A172 (cell line): Measurements from ENCODE around the gene ANKHD1. TPM values are rescaled to one million over a fixed set of nuclear protein-coding genes. Genes with fewer than 3 reads are reported as not detected.

Experiments used
- DNase-seq: peaks from one replicate; pipeline ENCODE4 v3.0.0-alpha.2; 2015; ENCODE audit warnings: low spot score
- total RNA-seq: library from RNA; depleted of rRNA; stranded (reverse); fragments of >200 nt; shearing (Covaris generic); gene quantifications from 2 replicates; pipeline ENCODE4 v1.2.3, GENCODE V29; 2014

Gene ANKHD1
- total RNA-seq, 1 experiment from 2014 or later: 49.3 TPM

DNA sequence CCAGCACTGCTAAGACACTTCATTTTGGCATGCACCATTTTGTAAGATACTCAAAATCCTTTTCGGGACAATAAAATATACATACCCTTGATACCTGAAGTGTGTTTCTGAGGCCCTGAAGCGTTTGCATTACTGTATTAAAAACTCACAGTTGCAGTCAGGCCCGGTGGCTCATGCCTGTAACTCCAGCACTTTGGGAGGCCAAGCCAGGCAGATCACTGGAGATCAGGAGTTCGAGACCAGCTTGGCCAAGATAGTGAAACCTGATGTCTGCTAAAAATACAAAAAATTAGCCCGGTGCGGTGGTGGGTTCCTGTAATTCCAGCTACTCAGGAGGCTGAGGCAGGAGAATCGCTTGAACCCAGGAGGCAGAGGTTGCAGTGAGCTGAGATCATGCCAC is 143.4 kb downstream of the ANKHD1 start:
- DNase-seq: no peak

DNA sequence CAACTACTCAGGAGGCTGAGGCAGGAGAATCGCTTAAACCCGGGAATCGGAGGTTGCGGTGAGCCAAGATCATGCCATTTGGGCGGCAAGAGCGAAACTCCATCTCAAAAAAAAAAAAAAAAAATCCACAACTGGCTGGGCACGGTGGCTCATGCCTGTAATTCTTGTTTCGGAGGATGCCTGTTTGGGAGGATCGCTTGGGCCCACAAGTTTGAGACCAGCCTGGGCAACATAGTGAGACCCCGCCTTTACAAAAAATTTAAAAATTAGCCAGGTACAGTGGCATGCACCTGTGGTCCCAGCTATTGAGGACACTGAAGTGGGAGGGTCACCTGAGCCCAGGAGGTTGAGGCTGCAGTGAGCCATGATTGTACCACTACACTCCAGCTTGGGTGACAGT is 144.0 kb downstream of the ANKHD1 start:
- DNase-seq: no peak

- no peak for DNase-seq
These were observed 145.3 kb downstream of the ANKHD1 start for GRCh38 chr5:140546851-140547507.

DNA sequence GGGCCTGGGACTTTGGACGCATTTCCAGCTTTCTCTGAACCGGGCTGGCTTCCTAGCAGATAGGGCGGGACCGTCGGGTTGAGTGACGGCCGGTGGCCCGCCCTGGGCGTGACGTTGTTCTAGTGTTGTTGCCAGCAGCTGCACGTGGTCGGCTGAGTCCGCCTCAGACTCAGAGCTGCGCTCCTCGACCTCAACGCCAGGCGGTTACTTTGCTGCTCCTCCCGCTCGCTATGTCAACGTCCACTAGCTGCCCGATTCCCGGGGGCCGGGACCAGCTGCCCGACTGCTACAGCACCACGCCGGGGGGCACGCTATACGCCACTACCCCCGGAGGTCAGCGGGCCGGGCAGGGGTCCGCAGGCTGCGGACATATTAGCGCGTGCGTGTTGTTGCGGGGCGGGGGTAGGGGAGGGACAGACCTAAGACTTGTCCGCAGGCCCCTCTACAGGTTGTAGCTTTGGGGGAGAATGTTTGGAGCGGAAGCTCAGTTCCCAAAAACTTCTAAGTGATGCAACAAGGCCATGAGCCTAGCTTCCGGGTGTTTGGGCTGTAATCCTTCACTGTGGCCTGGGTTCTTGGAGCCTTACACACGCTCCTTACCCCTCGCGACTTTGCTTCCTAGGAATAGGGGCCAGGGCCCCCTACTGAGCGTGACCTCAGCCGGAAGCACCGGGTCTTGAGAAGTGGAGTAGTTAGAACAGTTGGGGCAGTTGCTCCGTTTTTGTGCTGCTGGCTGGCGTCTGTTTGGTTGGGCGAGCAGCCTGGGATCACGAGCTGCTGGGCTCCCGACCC is 146.1 kb downstream of the ANKHD1 start, which contains the start of gene EIF4EBP3:
TSS of gene EIF4EBP3 (plus strand) at position 155 of the 792 bp plus-strand sequence. CDS start at position 231, 76 bp downstream.
- peak; percentile 72 for DNase-seq

DNA sequence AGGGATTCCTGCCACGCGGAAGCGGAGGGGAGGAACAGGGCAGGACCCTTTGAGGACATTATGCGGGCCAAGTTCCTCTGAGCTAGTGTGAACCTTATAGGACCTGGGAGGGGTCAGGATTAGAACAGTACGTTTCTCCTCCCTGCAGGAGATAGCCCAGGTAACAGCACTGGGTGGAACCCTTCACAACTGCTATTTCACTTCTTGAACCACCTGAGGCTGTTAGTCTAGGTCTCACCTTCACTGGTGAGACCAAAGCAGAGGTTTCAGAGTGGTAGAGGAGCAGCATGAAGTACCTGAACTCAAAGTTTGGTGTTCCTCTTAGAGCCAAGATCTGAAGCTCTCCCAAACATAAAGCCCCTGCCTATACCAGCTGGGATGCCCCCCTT is 146.7 kb downstream of the ANKHD1 start:
- no peak for DNase-seq

DNA sequence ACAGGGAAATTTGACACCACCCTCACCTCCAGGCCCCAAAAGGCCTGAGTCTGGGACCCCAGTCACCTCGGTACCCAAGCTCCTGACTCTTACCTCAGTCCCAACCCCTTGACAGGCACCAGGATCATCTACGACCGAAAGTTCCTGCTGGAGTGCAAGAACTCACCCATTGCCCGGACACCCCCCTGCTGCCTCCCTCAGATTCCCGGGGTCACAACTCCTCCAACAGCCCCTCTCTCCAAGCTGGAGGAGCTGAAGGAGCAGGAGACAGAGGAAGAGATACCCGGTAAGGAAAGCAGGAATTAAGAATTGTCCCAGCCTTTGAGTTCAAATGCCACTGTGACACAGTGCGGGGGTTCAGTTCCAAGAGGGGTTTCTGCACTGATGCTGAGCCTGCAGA is 147.2 kb downstream of the ANKHD1 start:
- DNase-seq: no peak

DNA sequence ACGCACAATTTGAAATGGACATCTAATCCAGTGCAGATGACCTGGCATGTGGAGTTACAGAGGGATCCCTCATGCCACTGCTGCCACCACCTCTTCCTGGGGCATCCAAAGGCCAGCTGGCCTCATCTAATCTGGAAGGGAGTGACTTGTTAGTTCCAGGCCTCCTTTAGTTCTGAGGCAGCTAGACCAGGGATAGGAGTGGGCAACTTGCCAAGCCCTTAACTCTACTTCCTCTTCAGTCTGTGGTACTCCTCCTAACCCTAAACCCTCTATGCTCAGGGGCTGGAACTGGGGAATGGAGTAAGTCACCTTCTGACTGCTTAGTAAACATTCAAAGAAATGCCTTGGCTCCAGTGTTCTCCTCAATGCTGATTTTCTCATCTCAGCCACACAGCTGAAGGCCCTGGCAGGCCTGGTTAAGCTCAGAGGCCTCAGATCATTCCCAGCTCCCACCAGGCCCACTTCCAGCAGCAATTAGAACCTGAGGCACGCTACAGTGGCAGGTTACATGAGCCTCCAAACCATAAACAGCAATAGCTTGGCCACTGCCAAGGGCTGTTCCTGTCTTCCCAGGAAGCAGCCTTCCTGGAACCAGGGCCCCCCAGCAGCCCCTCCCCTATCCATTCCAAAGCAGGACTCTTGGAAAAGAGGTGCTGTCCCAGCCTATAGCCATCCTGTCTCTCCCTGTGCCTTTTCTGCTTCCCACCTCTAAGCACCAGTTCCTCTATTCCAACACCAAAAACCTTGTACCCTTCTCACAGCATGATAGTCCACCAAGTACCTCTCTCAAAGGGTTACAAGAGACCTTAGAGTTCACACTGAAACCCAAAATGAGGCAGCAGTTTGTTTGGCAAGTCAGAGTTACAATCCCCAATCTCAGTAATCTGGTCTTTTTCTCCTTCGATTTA is 147.9 kb downstream of the ANKHD1 start:
- DNase-seq: peak; percentile 21

GRCh38 chr5:140550147-140551079 is 148.8 kb downstream of the ANKHD1 start:
- no peak for DNase-seq

DNA sequence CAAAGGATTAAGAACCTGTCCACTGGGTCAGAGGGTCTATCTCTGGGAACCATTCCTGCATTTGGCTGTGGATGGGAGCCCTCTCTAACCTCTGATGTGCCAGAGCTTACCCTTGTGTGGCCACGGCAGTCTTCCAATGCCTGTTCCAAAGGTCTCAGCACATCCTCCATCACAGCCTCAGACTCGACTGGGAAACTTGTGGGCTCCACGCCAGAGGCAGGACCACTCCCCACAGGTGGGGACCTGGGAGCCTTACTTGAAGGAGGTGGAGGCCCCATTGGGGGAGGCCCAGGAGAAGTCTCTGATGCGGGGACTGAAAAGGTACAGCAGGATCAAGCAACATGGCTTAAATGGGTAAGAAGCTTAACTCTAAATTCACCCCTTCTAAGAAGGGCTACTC is 150.2 kb downstream of the ANKHD1 start:
- DNase-seq: no peak

DNA sequence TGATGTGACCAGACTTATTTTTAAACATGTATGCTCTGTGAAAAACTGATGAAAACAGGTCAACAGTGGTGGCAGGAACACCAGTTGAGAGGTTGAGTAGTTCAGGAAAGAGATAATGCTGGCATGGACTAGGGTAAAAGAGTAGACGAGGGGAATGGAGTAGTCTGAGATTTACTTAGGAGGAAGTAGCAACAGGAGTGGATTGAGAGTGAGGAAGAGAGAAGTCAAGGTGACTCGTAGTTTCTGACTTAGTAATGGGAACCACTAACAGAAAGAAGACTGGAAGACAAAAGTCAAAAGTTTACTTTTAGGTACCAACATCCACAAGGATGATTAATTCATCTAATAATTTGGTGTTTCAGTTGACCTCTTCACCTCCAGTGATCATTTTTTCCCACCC is 152.0 kb downstream of the ANKHD1 start:
- no peak for DNase-seq

GRCh38 chr5:140554454-140554853 is 152.8 kb downstream of the ANKHD1 start:
- no peak for DNase-seq

- DNase-seq: no peak
These were observed 154.2 kb downstream of the ANKHD1 start for GRCh38 chr5:140555747-140556312.

DNA sequence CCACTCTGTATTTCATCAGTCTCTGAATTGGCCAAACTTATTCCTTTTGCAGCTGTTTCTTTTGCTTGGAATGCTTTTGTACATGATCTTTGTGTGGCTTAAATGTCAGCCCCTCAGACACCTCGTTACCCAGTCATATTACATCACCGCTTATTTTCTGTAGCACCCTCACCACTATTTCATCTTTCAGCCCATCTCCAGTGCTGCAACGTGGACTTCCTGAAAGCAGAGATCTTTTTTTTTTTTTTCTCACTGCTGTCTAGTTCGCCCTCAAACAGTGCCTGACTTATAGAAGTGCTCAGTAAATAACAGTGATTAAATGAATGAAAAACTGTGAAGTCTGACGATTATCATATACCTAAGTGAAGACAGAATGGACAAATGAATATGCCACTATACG is 154.8 kb downstream of the ANKHD1 start:
- DNase-seq: no peak

DNA sequence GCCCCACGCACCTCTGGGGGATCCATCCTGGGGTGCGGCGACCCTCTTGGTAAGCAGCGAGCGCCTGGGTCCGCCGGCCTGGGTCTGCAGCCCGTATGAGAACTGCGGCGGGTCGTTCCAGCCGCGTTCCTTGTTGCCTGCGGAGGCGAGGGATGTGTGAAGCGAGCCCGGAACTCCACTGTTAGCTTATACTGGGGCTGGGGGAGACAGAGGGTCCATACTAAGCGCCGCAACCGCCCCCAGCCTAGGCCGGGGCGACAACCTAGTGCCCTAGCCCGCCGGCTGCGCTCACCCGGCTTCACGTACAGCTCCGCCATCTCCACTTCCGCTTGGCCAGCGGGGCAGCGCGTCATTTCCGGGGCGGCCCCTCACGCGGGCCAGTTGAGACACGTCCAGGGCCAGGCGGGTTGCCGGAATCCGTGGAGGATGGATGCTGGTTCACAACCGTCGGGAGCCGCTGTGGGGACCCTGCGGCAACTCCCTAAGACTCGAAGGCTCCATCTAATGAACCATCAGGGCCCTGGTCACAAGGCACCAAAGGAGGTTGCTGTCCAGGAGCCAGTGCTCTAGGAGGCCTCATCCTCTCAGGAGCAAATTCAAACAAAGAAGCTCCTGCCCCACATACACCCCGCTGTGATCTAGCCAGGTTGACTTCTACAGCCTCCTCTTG is 155.6 kb downstream of the ANKHD1 start, which contains the start of gene SRA1:
TSS of gene SRA1 (minus strand) at position 338 of the 670 bp plus-strand sequence. CDS start at position 317, 21 bp downstream.
- peak; percentile 82 for DNase-seq

- DNase-seq: no peak
These were observed 156.3 kb downstream of the ANKHD1 start for GRCh38 chr5:140557965-140558364.

DNA sequence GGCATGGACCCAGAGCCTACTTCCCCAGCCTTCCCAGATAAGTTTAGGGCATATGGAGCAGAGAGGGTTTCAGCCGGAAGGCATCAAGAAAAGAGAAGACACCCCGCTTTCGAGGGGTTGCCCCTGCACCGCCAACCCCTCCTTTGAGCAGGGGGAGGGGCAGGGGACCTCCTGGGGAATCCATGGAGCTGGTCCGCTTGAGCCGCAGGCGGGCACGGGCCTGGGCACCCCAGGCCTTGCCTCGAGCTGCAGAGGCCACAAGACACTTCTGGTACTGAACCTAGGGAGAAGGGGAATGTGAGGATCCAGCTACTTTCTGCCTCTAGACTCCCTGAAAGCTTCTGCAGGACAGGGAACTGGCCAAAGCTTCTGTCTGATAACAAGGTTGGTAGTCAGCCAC is 156.9 kb downstream of the ANKHD1 start:
- no peak for DNase-seq

GRCh38 chr5:140560227-140560626 is 158.6 kb downstream of the ANKHD1 start:
- no peak for DNase-seq

DNA sequence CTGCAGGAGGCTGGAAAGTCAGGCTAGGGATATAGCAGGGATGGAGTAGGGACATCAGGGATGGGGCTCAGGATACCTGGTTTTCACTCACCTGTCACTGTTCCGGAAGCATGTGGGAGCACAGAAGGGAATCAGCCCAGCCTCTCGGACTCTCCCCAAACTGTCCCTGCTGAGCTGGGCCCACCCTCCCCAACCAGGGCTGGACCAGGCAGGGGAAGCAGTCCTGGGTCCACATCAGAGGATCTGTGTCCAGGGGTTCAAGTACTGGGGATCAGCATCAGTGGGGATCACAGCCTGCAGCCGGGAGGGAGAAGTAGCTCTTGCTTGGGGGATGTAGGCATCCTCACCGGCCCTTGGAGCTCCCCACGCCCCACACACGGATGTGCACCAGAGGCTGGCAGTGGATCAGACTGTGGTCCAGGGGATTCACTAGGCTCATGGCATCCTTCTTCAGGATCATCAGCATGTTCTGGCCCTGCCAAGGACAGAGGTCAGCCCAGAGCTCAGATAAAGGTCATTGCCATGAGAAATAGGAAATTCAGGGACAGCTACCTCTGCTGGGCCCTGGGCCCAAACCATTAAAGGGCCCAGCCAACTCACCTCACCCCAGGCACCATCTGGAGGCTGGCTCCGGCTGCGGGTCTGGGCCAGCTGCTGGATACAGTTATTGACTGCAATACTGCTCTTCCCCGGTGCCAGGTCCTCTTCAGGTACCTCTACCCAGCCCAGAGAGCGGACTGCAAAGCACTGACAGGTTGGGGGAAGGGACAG is 160.3 kb downstream of the ANKHD1 start:
- DNase-seq: no peak

DNA sequence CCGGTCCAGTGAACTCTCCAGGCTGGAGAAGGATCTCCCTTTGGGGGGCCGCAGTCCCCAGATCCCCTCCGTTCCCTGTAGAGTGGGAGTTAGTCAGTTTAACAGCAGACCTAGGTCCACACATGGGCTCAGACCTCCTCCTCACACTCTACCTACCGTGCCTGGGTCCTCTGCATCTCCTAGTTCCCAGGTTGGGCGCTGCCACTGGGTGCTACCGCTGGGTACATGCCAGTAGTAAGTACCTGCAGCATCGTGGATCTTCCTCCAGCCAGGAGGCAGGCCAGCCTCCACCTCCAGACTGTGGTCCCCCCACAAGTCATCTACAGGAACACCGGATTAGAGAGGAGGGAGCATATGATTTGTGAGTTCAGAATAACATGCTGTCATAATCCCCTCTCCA is 162.0 kb downstream of the ANKHD1 start:
- DNase-seq: no peak
